Esophagus squamous epithelium (tissue), 4 donors: ENCODE measurements around the gene MLLT10.

ENCODE experiments used
- CTCF ChIP-seq, 6 experiments: fragments of 450-650 bp in 4 of 6; fragments of 200-600 bp in 2 of 6; sonication (generic) in 2 of 6; IDR thresholded peaks; one replicate each; pipeline ENCODE4 v1.5.1; 2016 to 2019; ENCODE audit warnings: antibody characterized with exemption in 6 of 6, mild to moderate bottlenecking in 4 of 6, moderate library complexity in 4 of 6
- POLR2A ChIP-seq, 4 donors: fragments of 450-650 bp; IDR thresholded peaks; one replicate each; pipeline ENCODE4 v1.6.1; 2017; ENCODE audit warnings: antibody characterized with exemption in 4 of 4, mild to moderate bottlenecking in 4 of 4, moderate library complexity in 3 of 4

- TF ChIP-seq POLR2A (IDR thresholded peaks at IDR 0.05), result no peak
- no peak for TF ChIP-seq CTCF (IDR thresholded peaks at IDR 0.05)
Observed at GRCh38 chr10:21759232-21759631, 225.2 kb downstream of the MLLT10 start.
